HepG2 (cell line): ENCODE results near the gene PPP1R18. TPM values are rescaled to one million over a fixed set of nuclear protein-coding genes. Genes with fewer than 3 reads are reported as not detected.
A peak's percentile ranks its signal among the peaks of the same experiment; 100 is the strongest.

Experiments used
- BCL6 ChIP-seq: IDR thresholded peaks from 2 replicates; pipeline ENCODE4 v1.6.1; 2016; ENCODE audit warnings: missing genetic modification reagents, missing compliant biosample characterization
- CBX2 ChIP-seq, 2 experiments: fragments of 200-600 bp in 1 of 2; sonication (generic); formaldehyde crosslinking in 1 of 2; IDR thresholded peaks; 2 replicates each; pipeline versions ENCODE4 v1.7.0 to v1.8.1; 2018 to 2022; ENCODE audit warnings: low read depth in 2 of 2, low read length in 1 of 2, mild to moderate bottlenecking in 1 of 2, missing genetic modification reagents in 1 of 2
- CEBPB ChIP-seq: IDR thresholded peaks from 2 replicates; pipeline ENCODE4 v1.6.1; 2011; ENCODE audit warnings: low read depth, low read length, improper control_type of control experiment, borderline replicate concordance
- IRX3 ChIP-seq: sonication (generic); formaldehyde crosslinking; IDR thresholded peaks from 2 replicates; pipeline ENCODE4 v1.8.1; 2023; ENCODE audit warnings: mild to moderate bottlenecking, low read depth, missing genetic modification reagents, borderline replicate concordance
- KAT8 ChIP-seq: IDR thresholded peaks from 2 replicates; pipeline ENCODE4 v1.6.1; 2016; ENCODE audit warnings: missing genetic modification reagents, missing compliant biosample characterization
- MXD4 ChIP-seq: IDR thresholded peaks from 2 replicates; pipeline ENCODE4 v1.6.1; 2016; ENCODE audit warnings: mild to moderate bottlenecking, missing biosample characterization, missing genetic modification reagents
- NFKB2 ChIP-seq: sonication (generic); formaldehyde crosslinking; IDR thresholded peaks from 2 replicates; pipeline ENCODE4 v1.4.0; 2020; ENCODE audit warnings: missing genetic modification reagents, borderline replicate concordance
- SALL2 ChIP-seq: sonication (generic); formaldehyde crosslinking; IDR thresholded peaks from 2 replicates; pipeline ENCODE4 v1.8.1; 2023; ENCODE audit warnings: mild to moderate bottlenecking, missing genetic modification reagents, inconsistent platforms
- SOX5 ChIP-seq: IDR thresholded peaks from 2 replicates; pipeline ENCODE4 v1.6.1; 2016; ENCODE audit warnings: borderline replicate concordance
- SP5 ChIP-seq: IDR thresholded peaks from 2 replicates; pipeline ENCODE4 v1.6.1; 2016; ENCODE audit warnings: low read depth, borderline replicate concordance
- SSRP1 ChIP-seq: IDR thresholded peaks from 2 replicates; pipeline ENCODE4 v1.6.1; 2016; ENCODE audit warnings: control low read depth
- THAP11 ChIP-seq: IDR thresholded peaks from 2 replicates; pipeline ENCODE4 v1.6.1; 2016; ENCODE audit warnings: missing biosample characterization, missing genetic modification reagents
- THYN1 ChIP-seq: sonication (generic); formaldehyde crosslinking; IDR thresholded peaks from 2 replicates; pipeline ENCODE4 v1.8.1; 2023; ENCODE audit warnings: low read depth, mild to moderate bottlenecking, moderate library complexity, missing genetic modification reagents, borderline replicate concordance
- XRCC5 ChIP-seq: fragments of 200-400 bp; formaldehyde crosslinking; optimal IDR thresholded peaks from 2 replicates; pipeline ENCODE3; 2017; ENCODE audit warnings: mild to moderate bottlenecking, low read length
- ZMYM3 ChIP-seq: sonication (generic); formaldehyde crosslinking; IDR thresholded peaks from 2 replicates; pipeline ENCODE4 v1.5.1; 2020; ENCODE audit warnings: mild to moderate bottlenecking, missing genetic modification reagents
- ZNF180 ChIP-seq: sonication (generic); formaldehyde crosslinking; IDR thresholded peaks from 2 replicates; pipeline ENCODE4 v1.4.0; 2020; ENCODE audit warnings: low read depth, missing genetic modification reagents, borderline replicate concordance
- ZSCAN29 ChIP-seq: sonication (generic); formaldehyde crosslinking; conservative IDR thresholded peaks from 2 replicates; pipeline ENCODE4 v1.4.0; 2020; ENCODE audit warnings: mild to moderate bottlenecking, missing genetic modification reagents
- polyA plus RNA-seq, 8 experiments: library from polyadenylated mRNA; depleted of rRNA in 3 of 8; stranded (reverse) in 7 of 8; unstranded in 1 of 8; fragments of >200 nt; fragmentation: Illumina TruSeq in 4 of 8; extraction: Trizol in 4 of 8; gene quantifications; 2 replicates each; pipeline versions ENCODE4 v1.2.1 to v1.2.3, GENCODE V29; 2011 to 2016; ENCODE audit warnings: low read depth in 4 of 8, missing spikeins in 1 of 8, mixed read lengths in 1 of 8; ENCODE audit not compliant: insufficient read depth in 1 of 8
- total RNA-seq, 5 experiments: library from RNA; depleted of rRNA; stranded (reverse); fragments of >200 nt; fragmentation: Illumina TruSeq; extraction: Trizol; gene quantifications; 2 replicates each; pipeline ENCODE4 v1.2.3, GENCODE V29; 2016; ENCODE audit warnings: low read depth in 1 of 5
- TF ChIP-seq, protein P1 (sequence below): sonication (generic); formaldehyde crosslinking; IDR thresholded peaks from 2 replicates; pipeline ENCODE4 v1.5.0; 2020; ENCODE audit warnings: missing genetic modification reagents, mild to moderate bottlenecking, borderline replicate concordance
- TF ChIP-seq, protein P2 (sequence below): IDR thresholded peaks from 2 replicates; pipeline ENCODE4 v1.4.0; 2020; ENCODE audit warnings: mild to moderate bottlenecking, missing genetic modification reagents
- TF ChIP-seq, protein P3 (sequence below): sonication (generic); formaldehyde crosslinking; IDR thresholded peaks from 2 replicates; pipeline ENCODE4 v1.4.0; 2020; ENCODE audit warnings: missing genetic modification reagents, mild to moderate bottlenecking, borderline replicate concordance
- TF ChIP-seq, protein P4 (sequence below): IDR thresholded peaks from 2 replicates; pipeline ENCODE4 v1.6.1; 2012; ENCODE audit warnings: low read depth, low read length, improper control_type of control experiment

The PPP1R18 gene
- total and polyA plus RNA-seq, 2 of the 13 experiments (the other 11 are each of a cell fraction or from before 2014, with no cell fraction given), result 4.9 to 9.2 TPM

DNA sequence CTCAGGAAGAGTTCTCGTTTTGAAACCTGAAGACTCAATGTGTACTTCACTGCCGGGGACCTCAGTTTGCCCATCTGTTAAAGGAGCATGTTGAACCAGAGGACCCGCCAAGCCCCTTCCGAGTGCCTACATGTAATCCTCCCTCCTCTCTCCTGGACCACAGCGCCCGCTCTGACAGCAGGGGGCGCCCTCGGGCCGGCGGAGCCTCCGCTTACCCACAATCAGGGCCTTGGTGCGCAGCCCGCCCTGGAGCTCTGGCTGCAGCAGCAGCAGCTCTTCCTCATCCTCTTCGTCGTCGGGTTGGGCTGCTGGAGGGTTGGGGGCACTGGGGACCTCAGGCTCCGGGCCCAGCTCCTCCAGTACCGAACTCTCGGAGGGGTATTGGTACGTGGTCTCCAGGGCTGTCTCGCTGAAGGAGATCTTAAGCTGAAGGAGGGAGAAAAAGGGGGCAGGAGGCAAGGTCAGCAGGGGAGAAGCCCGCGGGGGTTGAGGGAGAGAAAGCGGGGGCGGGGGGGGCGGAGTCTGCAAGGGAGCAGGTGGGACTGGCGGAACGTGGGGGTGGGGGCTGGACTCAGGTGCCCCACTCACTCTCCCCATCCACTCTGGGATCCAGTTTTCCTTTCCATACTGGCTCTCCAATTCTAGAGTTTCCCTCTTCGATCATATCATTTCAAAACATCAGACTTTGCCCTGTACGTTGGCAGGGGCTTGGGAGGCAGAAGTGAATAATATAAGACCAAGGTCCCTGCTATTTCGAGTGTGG is 7.3 kb downstream of the PPP1R18 start (continued):
- TF ChIP-seq ZNF180 (CRISPR knock-in tag), result no peak
- TF ChIP-seq SP5 (CRISPR knock-in tag), result 0 out of 2 replicates have a peak, but pooled peaks have one; percentile 42
- TF ChIP-seq, protein P1, sequence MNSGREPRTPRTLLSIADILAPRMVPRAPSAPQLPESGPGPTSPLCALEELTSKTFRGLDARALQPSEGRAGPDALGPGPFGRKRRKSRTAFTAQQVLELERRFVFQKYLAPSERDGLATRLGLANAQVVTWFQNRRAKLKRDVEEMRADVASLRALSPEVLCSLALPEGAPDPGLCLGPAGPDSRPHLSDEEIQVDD (CRISPR knock-in tag), result no peak
- TF ChIP-seq KAT8, result 0 out of 2 replicates have a peak, but pooled peaks have one; percentile 40
- no peak for TF ChIP-seq CBX2 (IDR thresholded peaks at IDR 0.05; ENCODE audit: low read depth, low read length)
- TF ChIP-seq CBX2 (CRISPR knock-in tag; IDR thresholded peaks at IDR 0.05; ENCODE audit: low read depth), result no peak
- TF ChIP-seq SOX5 (CRISPR knock-in tag), result peak; percentile 40; the same call in 1 of the 2 replicates
- peak; percentile 64; the same call in 1 of the 2 replicates for TF ChIP-seq NFKB2 (CRISPR knock-in tag)
- TF ChIP-seq XRCC5, result peak; percentile 95
- peak; percentile 96 for TF ChIP-seq SSRP1 (CRISPR knock-in tag)
- TF ChIP-seq, protein P2, sequence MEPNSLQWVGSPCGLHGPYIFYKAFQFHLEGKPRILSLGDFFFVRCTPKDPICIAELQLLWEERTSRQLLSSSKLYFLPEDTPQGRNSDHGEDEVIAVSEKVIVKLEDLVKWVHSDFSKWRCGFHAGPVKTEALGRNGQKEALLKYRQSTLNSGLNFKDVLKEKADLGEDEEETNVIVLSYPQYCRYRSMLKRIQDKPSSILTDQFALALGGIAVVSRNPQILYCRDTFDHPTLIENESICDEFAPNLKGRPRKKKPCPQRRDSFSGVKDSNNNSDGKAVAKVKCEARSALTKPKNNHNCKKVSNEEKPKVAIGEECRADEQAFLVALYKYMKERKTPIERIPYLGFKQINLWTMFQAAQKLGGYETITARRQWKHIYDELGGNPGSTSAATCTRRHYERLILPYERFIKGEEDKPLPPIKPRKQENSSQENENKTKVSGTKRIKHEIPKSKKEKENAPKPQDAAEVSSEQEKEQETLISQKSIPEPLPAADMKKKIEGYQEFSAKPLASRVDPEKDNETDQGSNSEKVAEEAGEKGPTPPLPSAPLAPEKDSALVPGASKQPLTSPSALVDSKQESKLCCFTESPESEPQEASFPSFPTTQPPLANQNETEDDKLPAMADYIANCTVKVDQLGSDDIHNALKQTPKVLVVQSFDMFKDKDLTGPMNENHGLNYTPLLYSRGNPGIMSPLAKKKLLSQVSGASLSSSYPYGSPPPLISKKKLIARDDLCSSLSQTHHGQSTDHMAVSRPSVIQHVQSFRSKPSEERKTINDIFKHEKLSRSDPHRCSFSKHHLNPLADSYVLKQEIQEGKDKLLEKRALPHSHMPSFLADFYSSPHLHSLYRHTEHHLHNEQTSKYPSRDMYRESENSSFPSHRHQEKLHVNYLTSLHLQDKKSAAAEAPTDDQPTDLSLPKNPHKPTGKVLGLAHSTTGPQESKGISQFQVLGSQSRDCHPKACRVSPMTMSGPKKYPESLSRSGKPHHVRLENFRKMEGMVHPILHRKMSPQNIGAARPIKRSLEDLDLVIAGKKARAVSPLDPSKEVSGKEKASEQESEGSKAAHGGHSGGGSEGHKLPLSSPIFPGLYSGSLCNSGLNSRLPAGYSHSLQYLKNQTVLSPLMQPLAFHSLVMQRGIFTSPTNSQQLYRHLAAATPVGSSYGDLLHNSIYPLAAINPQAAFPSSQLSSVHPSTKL (CRISPR knock-in tag), result peak; percentile 67
- TF ChIP-seq ZMYM3, result peak; percentile 80
- TF ChIP-seq, protein P3, sequence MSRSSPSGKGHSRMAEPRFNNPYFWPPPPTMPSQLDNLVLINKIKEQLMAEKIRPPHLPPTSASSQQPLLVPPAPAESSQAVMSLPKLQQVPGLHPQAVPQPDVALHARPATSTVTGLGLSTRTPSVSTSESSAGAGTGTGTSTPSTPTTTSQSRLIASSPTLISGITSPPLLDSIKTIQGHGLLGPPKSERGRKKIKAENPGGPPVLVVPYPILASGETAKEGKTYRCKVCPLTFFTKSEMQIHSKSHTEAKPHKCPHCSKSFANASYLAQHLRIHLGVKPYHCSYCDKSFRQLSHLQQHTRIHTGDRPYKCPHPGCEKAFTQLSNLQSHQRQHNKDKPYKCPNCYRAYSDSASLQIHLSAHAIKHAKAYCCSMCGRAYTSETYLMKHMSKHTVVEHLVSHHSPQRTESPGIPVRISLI, result peak; percentile 37; the same call in 1 of the 2 replicates
- TF ChIP-seq MXD4 (CRISPR knock-in tag), result peak; percentile 56; the same call in 1 of the 2 replicates
- TF ChIP-seq IRX3 (CRISPR knock-in tag), result peak; percentile 79; the same call in 1 of the 2 replicates
- TF ChIP-seq THAP11 (CRISPR knock-in tag), result peak; percentile 83
- 0 out of 2 replicates have a peak, but pooled peaks have one; percentile 77 for TF ChIP-seq THYN1 (CRISPR knock-in tag)
- 0 out of 2 replicates have a peak, but pooled peaks have one; percentile 35 for TF ChIP-seq ZSCAN29 (CRISPR knock-in tag)
- peak; percentile 48; the same call in 1 of the 2 replicates for TF ChIP-seq BCL6 (CRISPR knock-in tag)
- peak; percentile 70; the same call in 1 of the 2 replicates for TF ChIP-seq SALL2 (CRISPR knock-in tag)
- TF ChIP-seq, protein P4, sequence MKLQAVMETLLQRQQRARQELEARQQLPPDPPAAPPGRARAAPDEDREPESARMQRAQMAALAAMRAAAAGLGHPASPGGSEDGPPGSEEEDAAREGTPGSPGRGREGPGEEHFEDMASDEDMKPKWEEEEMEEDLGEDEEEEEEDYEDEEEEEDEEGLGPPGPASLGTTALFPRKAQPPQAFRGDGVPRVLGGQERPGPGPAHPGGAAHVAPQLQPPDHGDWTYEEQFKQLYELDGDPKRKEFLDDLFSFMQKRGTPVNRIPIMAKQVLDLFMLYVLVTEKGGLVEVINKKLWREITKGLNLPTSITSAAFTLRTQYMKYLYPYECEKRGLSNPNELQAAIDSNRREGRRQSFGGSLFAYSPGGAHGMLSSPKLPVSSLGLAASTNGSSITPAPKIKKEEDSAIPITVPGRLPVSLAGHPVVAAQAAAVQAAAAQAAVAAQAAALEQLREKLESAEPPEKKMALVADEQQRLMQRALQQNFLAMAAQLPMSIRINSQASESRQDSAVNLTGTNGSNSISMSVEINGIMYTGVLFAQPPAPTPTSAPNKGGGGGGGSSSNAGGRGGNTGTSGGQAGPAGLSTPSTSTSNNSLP, result peak; percentile 49
- no peak; the same call in 1 of the 2 replicates for TF ChIP-seq CEBPB
